Measurements from ENCODE around the gene LRRTM4.

LRRTM4 gene

GRCh38 chr2:77469106-77469505 is 53.1 kb downstream of the LRRTM4 start:
- DNase-seq = no peak

- no peak for DNase-seq
These were observed 62.3 kb downstream of the LRRTM4 start for GRCh38 chr2:77459840-77460239.

GRCh38 chr2:77458216-77458615 is 64.0 kb downstream of the LRRTM4 start:
- no peak for DNase-seq

- DNase-seq = no peak
These were observed 64.5 kb downstream of the LRRTM4 start for GRCh38 chr2:77457665-77458064.

- DNase-seq = no peak
These were observed 79.1 kb downstream of the LRRTM4 start for GRCh38 chr2:77443076-77443475.

GRCh38 chr2:77434880-77435279 is 87.3 kb downstream of the LRRTM4 start:
- DNase-seq = no peak

GRCh38 chr2:77428946-77429345 is 93.2 kb downstream of the LRRTM4 start:
- DNase-seq = no peak

GRCh38 chr2:77421971-77422370 is 100.2 kb downstream of the LRRTM4 start:
- no peak for DNase-seq

GRCh38 chr2:77418537-77418936 is 103.6 kb downstream of the LRRTM4 start:
- DNase-seq = no peak

- no peak for DNase-seq
These were observed 118.0 kb downstream of the LRRTM4 start for GRCh38 chr2:77404189-77404588.

- no peak for DNase-seq
These were observed 123.1 kb downstream of the LRRTM4 start for GRCh38 chr2:77398970-77399600.

- DNase-seq = no peak
These were observed 124.4 kb downstream of the LRRTM4 start for GRCh38 chr2:77397763-77398162.

- DNase-seq = no peak
These were observed 127.2 kb downstream of the LRRTM4 start for GRCh38 chr2:77395011-77395410.

- DNase-seq = no peak
These were observed 131.1 kb downstream of the LRRTM4 start for GRCh38 chr2:77391119-77391518.

- DNase-seq = no peak
These were observed 134.9 kb downstream of the LRRTM4 start for GRCh38 chr2:77387324-77387723.

GRCh38 chr2:77372636-77373035 is 149.5 kb downstream of the LRRTM4 start:
- DNase-seq = no peak

- DNase-seq = no peak
These were observed 151.7 kb downstream of the LRRTM4 start for GRCh38 chr2:77370511-77370910.

GRCh38 chr2:77363277-77363676 is 158.9 kb downstream of the LRRTM4 start:
- DNase-seq = no peak

GRCh38 chr2:77348821-77349220 is 173.4 kb downstream of the LRRTM4 start:
- no peak for DNase-seq

- no peak for DNase-seq
These were observed 186.2 kb downstream of the LRRTM4 start for GRCh38 chr2:77336013-77336412.

GRCh38 chr2:77328134-77328931 is 193.8 kb downstream of the LRRTM4 start:
- no peak for DNase-seq

- no peak for DNase-seq
These were observed 196.8 kb downstream of the LRRTM4 start for GRCh38 chr2:77325395-77325794.

- DNase-seq = no peak
These were observed 199.7 kb downstream of the LRRTM4 start for GRCh38 chr2:77322431-77322830.

GRCh38 chr2:77314721-77315120 is 207.5 kb downstream of the LRRTM4 start:
- no peak for DNase-seq

GRCh38 chr2:77310416-77310815 is 211.8 kb downstream of the LRRTM4 start:
- no peak for DNase-seq
